Stimulated activated naive B cell treated with anti-CD40 and anti-IgM and Interleukin-4, amounts not matched to agents 10 μg/mL and 1 μg/mL and 100 μg/mL, for 72 hours (primary cell): ENCODE results near the gene CACNA1C.

Source experiments
- ATAC-seq, 2 donors: fragments of 150-1000 bp; cut with Tn5 transposase; replicated peaks; 2 replicates each; pipeline ENCODE4 v1.10.0; 2021; ENCODE audit warnings: moderate library complexity in 1 of 2
- DNase-seq: peaks from one replicate; pipeline ENCODE4 v3.0.0; 2021
- H3K27ac Mint-ChIP-seq: one replicate; pipeline ENCODE4 v1.8.0; 2022; ENCODE audit warnings: mild to moderate bottlenecking, mixed read lengths
- H3K27me3 Mint-ChIP-seq, 2 donors: one replicate each; pipeline ENCODE4 v1.8.0; 2022; ENCODE audit warnings: mixed read lengths in 2 of 2
- H3K36me3 Mint-ChIP-seq, 2 donors: one replicate each; pipeline ENCODE4 v1.8.0; 2022; ENCODE audit warnings: mixed read lengths in 2 of 2, mild to moderate bottlenecking in 1 of 2
- H3K4me1 Mint-ChIP-seq, 2 donors: one replicate each; pipeline ENCODE4 v1.8.0; 2022; ENCODE audit warnings: mixed read lengths in 2 of 2, mild to moderate bottlenecking in 1 of 2
- H3K4me3 Mint-ChIP-seq, 2 donors: one replicate each; pipeline ENCODE4 v1.8.0; 2022; ENCODE audit warnings: mild to moderate bottlenecking in 2 of 2, mixed read lengths in 2 of 2, moderate library complexity in 1 of 2
- H3K9me3 Mint-ChIP-seq, 2 donors: one replicate each; pipeline ENCODE4 v1.8.0; 2022; ENCODE audit warnings: mixed read lengths in 2 of 2, mild to moderate bottlenecking in 1 of 2

CACNA1C gene

GRCh38 chr12:2560356-2560755 lies 507.6 kb downstream of the CACNA1C start:
- ATAC-seq (no peak), DNase-seq (no peak)
- no peak overlapping the region for H3K27ac Mint-ChIP-seq
- peaks cover 6 to 8% of the 10 kb centered on the region in 2 donors for H3K27me3 Mint-ChIP-seq
- no peaks in the 10 kb centered on the region for H3K36me3 Mint-ChIP-seq
- no peaks in the 10 kb centered on the region for H3K4me1 Mint-ChIP-seq
- no peak overlapping the region for H3K4me3 Mint-ChIP-seq
- H3K9me3 Mint-ChIP-seq = no peaks in the 10 kb centered on the region

DNA sequence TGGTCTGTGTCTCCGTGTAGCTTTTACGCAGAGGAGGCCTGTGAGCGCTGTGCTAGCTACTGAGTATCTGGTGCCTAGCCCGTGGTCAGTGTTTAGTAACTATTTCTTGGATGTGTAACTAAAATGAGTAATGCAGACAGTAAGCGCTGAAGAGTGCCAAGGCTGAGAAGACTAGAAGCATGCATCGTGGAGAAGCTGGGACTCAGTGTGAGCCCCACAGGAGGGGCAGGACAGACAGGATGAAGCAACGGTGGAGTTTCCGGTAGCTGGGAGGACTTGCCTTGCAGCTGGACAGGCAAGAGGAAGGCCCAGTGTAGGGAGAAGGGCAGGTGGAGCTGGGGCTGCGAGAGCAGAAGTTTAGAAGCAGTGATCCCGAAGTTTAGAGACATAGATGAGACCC lies 508.6 kb downstream of the CACNA1C start:
- H3K9me3 Mint-ChIP-seq = no peaks in the 10 kb centered on the region
- H3K4me3 Mint-ChIP-seq = no peak overlapping the region
- H3K27me3 Mint-ChIP-seq = peaks cover 4 to 6% of the 10 kb centered on the region in 2 donors
- H3K36me3 Mint-ChIP-seq = no peaks in the 10 kb centered on the region
- ATAC-seq = no peak
- no peak overlapping the region for H3K27ac Mint-ChIP-seq
- H3K4me1 Mint-ChIP-seq = no peaks in the 10 kb centered on the region
- no peak for DNase-seq

DNA sequence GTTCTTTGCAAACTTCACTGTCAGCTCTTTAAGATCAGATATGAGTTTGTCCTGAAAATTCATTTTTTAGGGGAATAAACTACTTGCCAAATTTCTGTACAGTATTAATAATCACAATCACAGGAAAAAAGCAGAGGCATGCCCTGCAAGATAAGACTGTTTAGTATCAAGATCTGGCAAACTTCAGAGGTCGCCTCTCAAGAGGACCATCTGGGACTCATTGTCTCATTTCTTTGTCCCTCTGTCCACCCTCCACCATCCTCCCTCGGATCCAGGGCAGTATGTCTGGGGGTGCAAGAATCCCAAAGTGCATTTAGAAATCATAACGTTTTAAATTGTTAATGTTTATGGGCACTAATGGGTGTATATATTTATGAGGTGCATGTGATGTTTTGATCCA lies 509.6 kb downstream of the CACNA1C start:
- Mint-ChIP-seq H3K9me3 (no peaks in the 10 kb centered on the region), H3K36me3 (no peaks in the 10 kb centered on the region), H3K4me3 (no peak overlapping the region), H3K27me3 (peaks cover 0 to 4% of the 10 kb centered on the region in 2 donors), H3K4me1 (no peaks in the 10 kb centered on the region), H3K27ac (no peak overlapping the region)
- DNase-seq (no peak), ATAC-seq (no peak)

DNA sequence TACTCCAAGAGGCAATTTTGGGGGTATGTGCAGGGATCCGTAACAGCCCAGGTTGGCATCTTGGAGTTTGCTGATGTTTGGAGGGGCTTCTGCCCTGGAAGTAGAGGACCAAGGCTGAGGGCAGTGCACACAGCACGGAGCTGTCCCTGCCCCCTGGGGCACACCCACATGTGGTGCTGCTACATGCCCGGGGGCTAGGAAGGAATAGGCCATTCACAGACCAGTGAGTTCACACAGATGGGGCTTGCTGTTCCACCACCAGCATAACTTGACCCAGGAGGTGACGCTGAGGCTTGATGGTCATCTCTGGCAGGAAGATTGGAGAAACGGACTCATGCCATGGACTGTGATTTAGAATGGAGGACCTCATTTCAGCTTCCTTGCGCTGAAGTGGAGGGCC lies 510.9 kb downstream of the CACNA1C start:
- no peak for ATAC-seq
- no peaks in the 10 kb centered on the region for H3K9me3 Mint-ChIP-seq
- H3K27me3 Mint-ChIP-seq = peaks cover 0 to 4% of the 10 kb centered on the region in 2 donors
- DNase-seq = no peak
- H3K36me3 Mint-ChIP-seq = no peaks in the 10 kb centered on the region
- no peaks in the 10 kb centered on the region for H3K4me1 Mint-ChIP-seq
- H3K4me3 Mint-ChIP-seq = no peak overlapping the region
- H3K27ac Mint-ChIP-seq = no peak overlapping the region

- ATAC-seq = no peak
- Mint-ChIP-seq H3K4me3 (no peak overlapping the region), H3K4me1 (no peaks in the 10 kb centered on the region), H3K27ac (no peak overlapping the region), H3K9me3 (no peaks in the 10 kb centered on the region), H3K36me3 (no peaks in the 10 kb centered on the region), H3K27me3 (peaks cover 0 to 3% of the 10 kb centered on the region in 2 donors)
- DNase-seq = no peak
These were observed 513.4 kb downstream of the CACNA1C start for GRCh38 chr12:2566161-2566560.

GRCh38 chr12:2567711-2568110 lies 514.9 kb downstream of the CACNA1C start:
- no peaks in the 10 kb centered on the region for H3K36me3 Mint-ChIP-seq
- H3K4me3 Mint-ChIP-seq = no peak overlapping the region
- H3K27ac Mint-ChIP-seq = no peak overlapping the region
- ATAC-seq (no peak), DNase-seq (no peak)
- peaks cover 8 to 9% of the 10 kb centered on the region in 2 donors for H3K27me3 Mint-ChIP-seq
- no peaks in the 10 kb centered on the region for H3K9me3 Mint-ChIP-seq
- no peaks in the 10 kb centered on the region for H3K4me1 Mint-ChIP-seq

- ATAC-seq (no peak), DNase-seq (no peak)
- H3K4me1 Mint-ChIP-seq = no peaks in the 10 kb centered on the region
- H3K4me3 Mint-ChIP-seq = no peak overlapping the region
- no peaks in the 10 kb centered on the region for H3K9me3 Mint-ChIP-seq
- no peaks in the 10 kb centered on the region for H3K36me3 Mint-ChIP-seq
- H3K27ac Mint-ChIP-seq = no peak overlapping the region
- H3K27me3 Mint-ChIP-seq = peaks cover 13 to 23% of the 10 kb centered on the region in 2 donors
These were observed 517.8 kb downstream of the CACNA1C start for GRCh38 chr12:2570562-2570961.

- ATAC-seq = no peak
- Mint-ChIP-seq H3K27ac (no peak overlapping the region), H3K4me3 (no peak overlapping the region), H3K36me3 (no peaks in the 10 kb centered on the region), H3K27me3 (peaks cover 13 to 23% of the 10 kb centered on the region in 2 donors), H3K9me3 (no peaks in the 10 kb centered on the region), H3K4me1 (no peaks in the 10 kb centered on the region)
- DNase-seq = no peak
These were observed 521.7 kb downstream of the CACNA1C start for GRCh38 chr12:2574355-2574935.

GRCh38 chr12:2575245-2575644 lies 522.5 kb downstream of the CACNA1C start:
- Mint-ChIP-seq H3K9me3 (no peaks in the 10 kb centered on the region), H3K4me1 (no peaks in the 10 kb centered on the region), H3K4me3 (no peak overlapping the region), H3K27me3 (peaks cover 13 to 23% of the 10 kb centered on the region in 2 donors), H3K36me3 (no peaks in the 10 kb centered on the region), H3K27ac (no peak overlapping the region)
- no peak for ATAC-seq
- DNase-seq = no peak

DNA sequence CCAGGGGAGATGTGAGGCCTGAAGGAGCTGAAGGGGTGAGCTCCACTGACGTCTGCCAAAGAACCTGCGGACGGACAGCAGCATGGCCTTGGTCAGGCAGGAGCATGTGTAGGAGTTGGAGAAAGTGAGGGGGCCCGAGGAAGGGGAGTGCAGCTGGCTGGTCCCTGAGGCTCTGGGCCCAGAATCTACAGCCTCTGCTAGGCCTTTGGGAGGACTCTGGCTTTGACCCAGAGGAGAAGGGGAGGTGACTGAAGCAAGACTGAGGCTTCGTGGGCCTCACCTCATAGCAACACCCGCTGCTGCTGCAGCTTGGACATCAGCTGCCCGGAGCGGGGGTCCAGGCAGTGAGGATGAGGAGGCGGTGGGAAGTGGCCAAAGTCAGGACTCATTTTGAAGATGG lies 525.4 kb downstream of the CACNA1C start:
- Mint-ChIP-seq H3K9me3 (no peaks in the 10 kb centered on the region), H3K4me1 (peaks cover 2% of the 10 kb centered on the region in 2 donors), H3K27ac (no peak overlapping the region), H3K4me3 (no peak overlapping the region), H3K27me3 (peaks cover 18 to 24% of the 10 kb centered on the region in 2 donors), H3K36me3 (no peaks in the 10 kb centered on the region)
- no peak for ATAC-seq
- no peak for DNase-seq

- H3K36me3 Mint-ChIP-seq = no peaks in the 10 kb centered on the region
- H3K4me1 Mint-ChIP-seq = peaks cover 2 to 4% of the 10 kb centered on the region in 2 donors
- H3K27me3 Mint-ChIP-seq = peaks cover 23 to 24% of the 10 kb centered on the region in 2 donors
- no peak overlapping the region for H3K4me3 Mint-ChIP-seq
- no peaks in the 10 kb centered on the region for H3K9me3 Mint-ChIP-seq
- ATAC-seq (no peak), DNase-seq (no peak)
- no peak overlapping the region for H3K27ac Mint-ChIP-seq
These were observed 526.0 kb downstream of the CACNA1C start for GRCh38 chr12:2578772-2579171.

GRCh38 chr12:2580821-2581220 lies 528.0 kb downstream of the CACNA1C start:
- no peak for DNase-seq
- H3K36me3 Mint-ChIP-seq = no peaks in the 10 kb centered on the region
- no peaks in the 10 kb centered on the region for H3K9me3 Mint-ChIP-seq
- no peak overlapping the region for H3K4me3 Mint-ChIP-seq
- no peak overlapping the region for H3K27ac Mint-ChIP-seq
- ATAC-seq = no peak
- peaks cover 23 to 31% of the 10 kb centered on the region in 2 donors for H3K27me3 Mint-ChIP-seq
- peaks cover 2 to 4% of the 10 kb centered on the region in 2 donors for H3K4me1 Mint-ChIP-seq

- Mint-ChIP-seq H3K4me3 (no peak overlapping the region), H3K9me3 (no peaks in the 10 kb centered on the region), H3K4me1 (peaks cover 2 to 4% of the 10 kb centered on the region in 2 donors), H3K27ac (no peak overlapping the region), H3K27me3 (peaks cover 30 to 35% of the 10 kb centered on the region in 2 donors), H3K36me3 (no peaks in the 10 kb centered on the region)
- ATAC-seq = no peak
- DNase-seq = no peak
These were observed 528.7 kb downstream of the CACNA1C start for GRCh38 chr12:2581293-2582045.

GRCh38 chr12:2582631-2583030 lies 529.8 kb downstream of the CACNA1C start:
- peaks cover 2 to 4% of the 10 kb centered on the region in 2 donors for H3K4me1 Mint-ChIP-seq
- H3K36me3 Mint-ChIP-seq = no peaks in the 10 kb centered on the region
- ATAC-seq (no peak), DNase-seq (no peak)
- H3K4me3 Mint-ChIP-seq = no peak overlapping the region
- H3K9me3 Mint-ChIP-seq = no peaks in the 10 kb centered on the region
- H3K27ac Mint-ChIP-seq = no peak overlapping the region
- H3K27me3 Mint-ChIP-seq = peaks cover 36 to 38% of the 10 kb centered on the region in 2 donors

DNA sequence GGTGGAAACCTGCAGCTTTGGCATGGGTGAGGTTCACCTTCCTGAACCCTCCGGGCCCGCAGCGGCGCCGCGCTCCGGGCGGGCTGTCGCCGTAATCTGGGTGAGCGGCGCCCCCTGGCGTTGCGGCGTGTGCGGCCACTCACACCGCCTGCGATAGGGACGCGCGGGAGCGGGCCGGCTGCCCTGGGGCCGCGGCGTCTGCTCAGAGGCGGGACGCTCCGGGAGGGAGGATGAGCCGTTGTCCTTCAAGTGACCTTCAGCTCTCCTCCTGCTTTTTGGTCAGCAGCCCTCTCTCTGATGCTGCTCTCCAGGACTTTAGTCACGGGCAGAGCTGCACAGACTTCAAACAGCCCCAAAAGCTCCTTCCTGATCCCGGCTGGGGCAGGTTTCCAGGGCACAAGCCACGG lies 530.3 kb downstream of the CACNA1C start:
- DNase-seq (peak; percentile 44), ATAC-seq (peak; percentile 90 to 94)
- Mint-ChIP-seq H3K4me1 (peaks cover 2 to 4% of the 10 kb centered on the region in 2 donors), H3K27me3 (peaks cover 41 to 43% of the 10 kb centered on the region in 2 donors), H3K36me3 (no peaks in the 10 kb centered on the region), H3K4me3 (no peak overlapping the region), H3K9me3 (no peaks in the 10 kb centered on the region), H3K27ac (no peak overlapping the region)
